GM19463 (cell line): Measurements from ENCODE around the gene WDR33.

Experiments
- ATAC-seq: cut with Tn5 transposase; IDR thresholded peaks from one replicate; pipeline ENCODE4 v1.9.1; 2021; ENCODE audit warnings: mild to moderate bottlenecking, moderate library complexity; ENCODE audit not compliant: unreplicated experiment

The WDR33 gene

DNA sequence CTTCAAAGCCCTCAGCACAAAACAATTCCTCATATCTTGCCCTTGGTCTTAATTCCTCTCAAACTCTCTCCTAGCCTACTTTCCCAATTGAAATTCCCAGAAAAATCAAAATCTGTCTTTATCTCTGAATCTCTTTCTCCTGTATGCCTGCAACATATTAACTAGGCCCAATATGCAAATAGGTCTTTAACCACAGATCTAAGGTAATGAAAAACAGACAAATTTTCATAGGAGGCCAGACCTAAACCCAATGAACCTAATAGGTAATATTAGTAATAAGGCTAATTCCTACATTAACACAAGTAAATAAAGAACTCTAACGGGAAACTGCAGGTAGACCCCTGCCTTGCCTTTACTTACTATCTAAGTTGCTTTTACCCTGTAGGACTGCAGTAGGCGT, 41.4 kb downstream of the WDR33 start:
- no peak for ATAC-seq

DNA sequence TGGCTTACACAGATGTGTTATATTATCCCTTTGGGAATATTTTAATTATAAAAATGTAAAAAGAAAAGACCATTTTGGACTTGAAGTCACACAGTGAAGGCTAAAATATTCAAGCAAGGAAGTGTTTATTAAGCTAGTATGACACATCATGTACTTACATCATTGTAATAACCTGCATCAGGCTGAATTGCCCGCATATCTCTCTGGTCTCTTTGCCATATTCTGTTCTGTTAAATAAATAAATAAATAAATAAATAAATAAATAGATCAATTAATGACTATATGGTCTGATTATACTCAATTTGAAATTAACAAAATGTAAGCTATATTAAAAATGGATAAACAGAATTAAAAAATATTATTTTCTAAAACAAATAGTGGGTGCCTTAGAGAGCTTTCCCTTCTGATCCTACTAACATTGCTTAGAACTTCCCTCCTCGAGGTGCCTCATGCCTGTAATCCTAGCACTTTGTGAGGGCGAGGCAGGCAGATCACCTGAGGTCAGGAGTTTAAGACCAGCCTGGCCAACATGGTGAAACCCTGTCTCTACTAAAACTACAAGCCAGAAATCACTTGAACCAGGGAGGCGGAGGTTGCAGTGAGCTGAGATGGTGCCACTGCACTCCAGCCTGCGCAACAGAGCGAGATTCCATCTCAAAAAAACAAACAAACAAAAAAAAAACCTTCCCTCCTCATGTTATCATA, 42.0 kb downstream of the WDR33 start:
- no peak for ATAC-seq

DNA sequence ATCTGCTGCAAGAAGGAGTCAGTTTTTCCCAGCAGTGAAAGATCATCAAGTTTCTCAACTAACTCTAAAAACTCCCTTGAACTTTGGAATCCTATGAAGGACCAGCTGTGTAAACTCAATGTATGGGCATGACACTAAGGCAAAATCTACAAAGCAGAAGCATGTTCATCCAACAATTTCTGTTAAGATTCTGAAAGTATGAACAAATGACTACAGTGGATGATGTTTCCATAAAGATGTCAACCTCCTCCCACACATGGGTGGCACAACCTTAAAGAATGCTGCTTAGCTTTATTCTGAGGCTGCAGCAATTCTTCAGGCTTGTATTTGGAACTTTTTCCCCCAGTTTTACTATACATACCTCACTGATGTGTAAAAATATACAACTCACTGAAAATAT, 47.2 kb downstream of the WDR33 start:
- ATAC-seq = no peak

DNA sequence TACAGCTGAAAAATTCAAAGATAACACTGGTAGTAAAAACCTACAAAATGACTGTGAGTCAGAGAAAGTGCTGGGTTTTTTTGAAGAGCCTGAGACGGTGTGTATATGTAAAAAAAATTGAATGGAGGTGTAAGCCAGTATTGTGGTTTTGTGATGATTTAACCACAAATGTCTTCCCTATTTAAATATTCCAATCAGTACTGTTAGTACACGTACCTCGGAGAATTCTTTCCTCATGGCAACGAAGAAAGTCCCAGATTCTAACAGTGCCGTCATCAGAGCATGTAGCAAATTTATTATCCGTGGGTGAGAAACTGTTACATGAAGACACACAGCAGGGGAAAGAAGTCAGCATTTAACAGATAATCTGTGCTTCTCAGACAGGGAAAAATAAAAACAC, 48.1 kb downstream of the WDR33 start:
- no peak for ATAC-seq

DNA sequence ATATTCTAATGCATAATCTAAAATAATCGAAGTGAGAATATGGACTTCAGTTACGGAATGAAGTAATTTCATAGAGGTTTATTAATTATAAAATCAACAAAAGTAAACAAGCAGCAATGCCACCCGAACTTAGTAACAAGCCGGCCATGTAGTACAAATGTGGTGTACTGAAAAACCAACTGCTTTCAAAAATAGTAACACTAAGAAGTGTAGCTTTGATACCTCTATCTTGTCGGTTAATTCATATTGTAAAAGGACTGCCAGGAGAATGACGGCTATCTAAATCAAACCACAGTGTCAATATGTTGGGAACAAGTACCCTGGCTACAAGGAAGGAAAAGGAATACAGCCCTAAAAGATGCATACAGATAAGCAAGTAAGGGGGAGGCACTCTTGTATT, 48.5 kb downstream of the WDR33 start:
- no peak for ATAC-seq

DNA sequence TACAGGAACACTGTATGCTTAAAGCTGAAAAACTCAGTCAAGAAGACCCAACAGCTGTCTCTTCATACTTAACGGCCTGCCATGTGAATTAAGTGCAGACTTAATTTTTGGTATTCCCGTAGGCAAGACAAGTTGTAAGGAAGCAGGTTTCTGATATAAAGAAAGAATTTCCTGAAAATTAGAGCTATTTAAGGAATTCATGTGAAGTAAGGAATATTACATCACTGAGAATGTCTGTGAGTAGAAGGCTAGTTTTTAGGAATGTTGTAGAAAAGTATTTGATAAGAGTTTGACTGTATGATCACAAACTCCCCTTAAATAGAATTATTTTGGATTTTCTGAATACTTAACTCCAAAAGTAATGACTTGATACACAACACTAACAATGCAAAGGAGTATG, 51.0 kb downstream of the WDR33 start:
- no peak for ATAC-seq

DNA sequence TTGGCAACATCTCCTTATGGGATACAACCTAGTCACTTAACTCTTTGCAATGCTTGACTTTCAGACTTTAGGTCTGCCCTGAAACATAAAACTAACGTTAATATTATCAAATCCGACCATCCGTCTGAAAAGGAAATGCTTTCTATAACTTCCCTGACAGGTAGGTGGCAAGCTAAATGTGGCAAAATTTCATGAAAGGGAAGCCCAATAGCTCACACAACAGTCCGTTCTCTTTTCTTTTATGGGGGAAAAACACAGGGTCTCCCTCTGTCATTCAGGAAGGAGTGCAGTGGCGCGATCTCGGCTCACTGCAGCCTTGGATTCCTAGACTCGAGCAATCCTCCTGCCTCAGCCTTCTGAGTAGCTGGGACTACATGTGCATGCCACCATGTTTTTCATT, 56.8 kb downstream of the WDR33 start:
- ATAC-seq = no peak

DNA sequence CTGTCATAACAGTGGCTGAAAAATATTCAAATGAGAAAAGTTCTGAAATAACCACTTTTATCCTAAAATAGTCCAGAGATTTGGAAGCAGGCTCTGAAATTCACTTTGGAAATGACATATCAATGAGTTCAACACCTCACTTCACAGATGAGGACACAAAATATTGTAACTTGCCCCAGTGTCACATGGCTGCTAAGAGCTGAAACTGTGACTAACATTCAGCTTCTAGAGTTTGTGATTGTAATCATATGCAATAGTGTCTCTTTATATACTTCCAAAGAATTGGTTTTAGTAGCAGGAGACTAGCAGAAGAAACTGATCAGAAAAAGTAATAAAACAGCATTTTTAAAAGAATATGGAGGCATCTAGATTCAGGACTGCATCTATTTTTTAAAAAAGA, 57.6 kb downstream of the WDR33 start:
- no peak for ATAC-seq

DNA sequence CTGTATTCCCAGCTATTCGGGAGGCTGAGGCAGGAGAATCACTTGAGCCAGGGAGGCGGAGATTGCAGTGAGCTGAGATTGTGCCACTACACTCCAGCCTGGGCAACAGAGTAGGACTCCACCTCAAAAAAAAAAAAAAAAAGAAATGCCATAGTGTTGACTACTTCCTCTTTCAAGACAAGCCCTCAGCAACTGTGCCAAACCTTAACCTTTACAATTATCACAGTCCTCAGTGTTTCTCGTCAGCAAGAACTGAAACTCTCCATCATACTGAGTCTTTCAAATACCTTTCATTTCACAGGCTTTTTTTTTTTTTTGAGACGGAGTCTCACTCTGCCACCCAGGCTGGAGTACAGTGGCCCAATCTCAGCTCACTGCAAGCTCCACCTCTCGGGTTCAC, 61.4 kb downstream of the WDR33 start:
- ATAC-seq = peak; percentile 99

DNA sequence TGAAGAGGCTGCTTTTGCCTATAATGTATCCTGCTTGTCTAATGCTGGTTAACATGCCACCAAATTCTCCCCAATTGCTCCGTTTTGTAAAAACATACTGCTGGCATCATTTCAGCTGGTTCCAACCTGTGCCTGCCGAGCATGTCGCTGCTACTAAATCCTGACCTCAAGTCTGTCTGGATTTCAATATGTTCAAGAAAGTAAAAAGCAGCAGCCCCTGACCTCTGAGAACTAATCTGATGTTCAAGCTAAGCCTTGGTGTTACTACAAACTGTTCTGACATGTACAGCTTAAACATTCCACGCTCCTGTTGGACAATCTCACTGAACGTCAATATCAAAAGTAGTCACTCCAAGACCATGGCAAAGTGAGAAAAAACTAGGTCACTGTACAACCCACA, 63.4 kb downstream of the WDR33 start:
- no peak for ATAC-seq

DNA sequence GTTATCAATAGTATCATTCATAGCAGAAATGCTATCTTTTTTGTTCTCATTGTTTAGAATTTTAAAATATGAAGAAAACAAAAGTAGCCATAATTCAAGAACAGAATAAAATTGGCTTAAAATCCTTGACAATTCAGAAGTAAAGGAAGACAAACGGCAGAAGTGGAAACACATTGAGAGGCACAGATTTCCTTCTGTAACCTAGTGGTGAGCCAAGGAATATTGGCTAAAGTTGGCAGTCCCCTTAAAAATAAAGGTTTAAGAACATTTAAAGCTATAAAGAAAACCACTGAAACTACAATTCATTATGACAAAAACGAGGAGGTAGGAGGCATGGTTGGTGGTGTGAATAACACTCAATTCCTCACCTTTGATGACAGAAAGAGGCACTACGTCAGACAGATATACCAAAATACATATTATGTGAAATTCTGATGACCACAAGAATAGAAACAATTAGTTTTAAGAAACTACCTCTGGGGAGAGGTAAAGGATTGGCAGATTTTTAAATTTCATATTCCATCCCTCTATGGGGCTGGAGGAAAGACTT, 67.4 kb downstream of the WDR33 start:
- no peak for ATAC-seq

DNA sequence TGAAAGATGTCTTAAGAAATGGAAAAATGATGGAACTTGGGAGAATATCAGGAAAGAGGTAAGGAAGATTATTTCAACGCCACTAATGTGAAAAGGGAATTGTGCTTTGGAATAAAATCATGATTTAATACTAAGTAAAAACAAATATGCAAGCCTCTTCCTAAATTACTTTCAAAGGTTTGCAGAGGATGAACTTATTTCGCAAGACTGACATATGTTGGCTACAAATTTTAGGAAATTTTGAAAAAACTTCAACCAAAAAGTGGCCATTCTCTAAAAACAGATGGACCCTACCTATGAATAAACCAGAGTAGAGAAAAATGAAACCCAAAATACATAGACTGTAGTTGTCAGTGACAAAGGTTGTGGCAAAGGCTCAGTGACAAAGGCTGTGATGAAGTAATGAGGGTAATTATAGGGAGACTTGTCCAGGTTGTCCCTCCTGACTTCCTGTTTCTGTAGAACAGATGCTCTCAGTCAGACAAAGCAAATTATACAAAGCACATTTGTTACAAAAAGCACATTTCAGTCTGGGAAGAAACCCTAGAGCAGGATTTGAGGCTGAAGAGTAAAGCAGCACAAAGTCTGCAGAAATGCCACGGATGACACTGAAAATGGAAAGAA, 70.2 kb downstream of the WDR33 start:
- no peak for ATAC-seq

DNA sequence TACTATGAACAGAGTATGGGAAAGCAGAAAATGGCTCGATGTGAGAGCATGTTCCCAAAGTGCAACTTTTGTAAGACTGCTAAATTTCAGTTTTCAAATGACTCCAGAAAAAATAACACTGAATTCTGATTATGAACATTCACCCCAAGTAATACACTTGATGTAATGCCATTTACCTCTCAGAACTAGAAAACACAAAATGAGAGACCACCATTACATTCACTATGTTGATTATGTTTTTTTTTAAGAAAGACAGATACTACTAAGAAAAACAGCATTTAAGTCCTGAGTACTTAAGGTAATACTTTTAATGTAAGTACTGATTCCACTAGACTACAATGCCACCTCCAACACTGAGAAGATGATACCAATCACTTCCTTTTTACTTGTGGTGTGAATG, 71.2 kb downstream of the WDR33 start:
- ATAC-seq = no peak

DNA sequence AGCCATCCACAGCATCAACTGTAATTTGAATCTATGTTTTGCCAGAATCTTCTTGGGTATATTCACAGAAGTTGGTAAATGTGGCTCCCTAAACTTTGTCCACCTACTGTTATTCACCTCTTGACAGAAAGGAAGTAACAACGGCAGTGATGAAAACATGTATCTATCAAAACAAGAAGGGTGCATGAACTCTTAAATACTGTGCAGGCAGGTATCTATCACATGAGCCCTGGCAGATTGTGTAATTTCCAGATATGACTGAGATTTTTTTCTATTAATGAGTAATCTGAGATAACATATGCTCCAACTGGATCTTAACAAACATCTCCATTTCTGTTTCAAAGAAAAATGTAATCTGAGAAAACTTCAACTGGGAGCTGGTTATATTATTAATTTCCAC, 73.1 kb downstream of the WDR33 start:
- ATAC-seq = no peak

DNA sequence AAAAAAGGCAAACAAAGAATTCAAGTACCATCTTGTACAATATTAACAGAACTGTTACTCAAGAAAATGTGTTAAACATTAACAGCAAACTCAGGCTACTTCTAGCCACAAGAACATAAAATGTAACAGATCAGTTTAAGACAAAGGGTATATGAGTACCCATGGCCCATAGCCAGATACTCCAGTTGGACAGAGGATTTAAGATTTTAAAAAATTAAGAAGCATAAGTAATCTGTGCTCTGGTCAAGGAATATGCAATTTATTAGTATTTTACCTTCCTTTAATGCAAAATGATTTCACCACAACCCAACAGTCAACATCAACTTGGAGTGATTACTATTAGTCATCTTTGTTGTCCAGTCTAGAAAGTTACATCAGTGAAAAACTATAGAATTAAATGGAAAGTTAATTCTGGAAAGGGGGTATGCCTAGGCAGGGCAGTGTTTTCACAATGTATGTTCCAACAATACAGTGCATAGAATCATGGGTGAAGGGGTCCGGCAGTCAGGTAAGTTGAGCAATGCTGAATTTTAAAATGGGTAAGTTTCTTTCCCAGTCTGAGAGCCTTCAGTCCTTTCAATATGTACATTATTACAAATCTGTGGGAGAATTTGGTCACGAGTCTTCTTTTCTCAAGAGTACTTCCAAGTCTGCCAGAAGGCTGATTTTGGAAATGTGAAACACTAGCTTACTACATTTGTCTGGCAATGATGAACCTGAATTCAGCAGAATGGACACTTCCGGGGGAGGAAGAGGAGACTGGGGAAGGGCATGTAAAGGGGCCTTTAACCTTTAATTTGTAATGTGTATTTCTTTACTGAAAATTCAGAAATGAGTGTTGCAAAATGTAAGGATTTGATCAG, 75.2 kb downstream of the WDR33 start:
- ATAC-seq = peak; percentile 62

DNA sequence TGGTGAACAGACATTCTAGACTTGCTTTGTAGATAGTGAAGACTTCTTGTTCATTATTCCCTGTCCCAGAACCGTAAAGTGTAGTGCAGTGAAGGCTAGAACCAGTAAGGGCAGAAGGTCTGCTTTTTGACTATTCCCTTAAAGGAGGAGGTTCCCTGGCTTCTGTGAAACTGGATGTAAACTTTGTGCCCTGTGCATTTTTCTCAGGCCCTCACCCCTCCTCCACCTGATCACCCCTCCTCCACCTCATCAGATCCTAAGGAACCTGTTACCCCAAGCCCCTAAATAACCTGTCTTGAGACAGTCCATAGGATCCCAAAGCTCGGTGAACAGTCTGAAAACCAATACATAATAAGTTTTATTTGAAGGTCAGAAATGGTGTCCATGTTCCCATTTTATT, 75.9 kb downstream of the WDR33 start:
- ATAC-seq = no peak

DNA sequence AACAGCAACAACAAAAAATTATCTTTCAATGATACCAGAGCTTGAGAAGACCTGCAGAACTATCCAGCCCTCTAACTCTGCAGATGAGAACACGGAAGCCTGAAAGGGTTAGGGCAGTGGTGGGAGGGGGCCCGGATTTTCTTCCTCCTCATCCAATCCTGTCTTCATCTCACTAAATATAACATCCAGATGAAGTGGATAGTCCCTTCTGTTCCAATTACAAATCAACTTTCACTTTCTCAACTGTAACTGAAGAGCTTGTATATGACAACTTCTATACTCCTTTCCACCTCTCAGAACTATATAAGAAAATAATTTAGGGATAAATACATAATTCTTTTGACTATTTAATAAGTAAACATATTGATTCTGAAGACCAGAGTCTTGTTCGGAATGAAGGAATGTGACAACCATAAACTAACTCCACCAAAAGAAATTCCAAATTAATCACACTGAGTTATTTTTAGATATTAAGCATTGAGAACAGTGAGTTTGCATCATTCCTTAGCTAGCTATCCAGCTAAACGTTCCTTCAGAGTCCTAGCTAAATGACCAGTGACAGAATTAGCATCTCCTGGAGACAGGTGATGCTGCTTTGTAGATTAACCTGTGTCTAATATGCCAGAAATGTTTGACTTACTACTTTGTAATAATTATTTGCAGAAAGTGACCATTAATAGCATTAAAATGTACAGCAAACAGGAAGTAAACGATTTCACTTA, 77.0 kb downstream of the WDR33 start:
- ATAC-seq = no peak

DNA sequence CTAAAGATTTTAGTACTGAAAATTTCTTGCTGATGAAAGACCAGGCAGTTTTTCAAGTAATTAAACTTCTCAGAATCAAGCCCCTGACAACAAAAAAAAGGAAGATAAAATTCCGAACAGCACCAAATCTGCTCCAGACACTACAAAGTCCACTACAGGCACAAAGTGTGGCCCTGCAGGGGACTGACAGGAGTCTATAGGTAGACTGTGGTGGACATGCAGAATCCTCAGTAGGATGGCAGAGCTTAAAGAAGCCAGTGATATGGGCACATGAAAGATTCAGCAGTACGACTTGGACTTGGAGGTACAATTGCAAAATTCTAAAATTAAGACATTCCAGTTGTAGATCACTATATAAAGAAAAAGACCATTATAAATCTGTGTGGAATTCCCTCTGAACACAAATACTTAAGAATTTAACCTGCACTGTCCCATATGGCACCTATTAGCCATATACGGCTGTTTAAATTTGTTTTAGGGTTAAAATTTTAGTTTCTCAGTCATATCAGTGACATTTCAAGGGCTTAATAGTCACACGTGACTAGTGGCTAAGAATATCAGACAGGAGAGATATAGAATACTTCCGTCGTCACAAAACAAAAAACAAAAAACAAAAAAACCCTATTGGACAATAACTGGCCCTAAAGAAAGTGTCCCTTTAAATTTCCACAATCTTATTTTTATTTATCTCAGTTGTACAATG, 77.7 kb downstream of the WDR33 start:
- no peak for ATAC-seq

DNA sequence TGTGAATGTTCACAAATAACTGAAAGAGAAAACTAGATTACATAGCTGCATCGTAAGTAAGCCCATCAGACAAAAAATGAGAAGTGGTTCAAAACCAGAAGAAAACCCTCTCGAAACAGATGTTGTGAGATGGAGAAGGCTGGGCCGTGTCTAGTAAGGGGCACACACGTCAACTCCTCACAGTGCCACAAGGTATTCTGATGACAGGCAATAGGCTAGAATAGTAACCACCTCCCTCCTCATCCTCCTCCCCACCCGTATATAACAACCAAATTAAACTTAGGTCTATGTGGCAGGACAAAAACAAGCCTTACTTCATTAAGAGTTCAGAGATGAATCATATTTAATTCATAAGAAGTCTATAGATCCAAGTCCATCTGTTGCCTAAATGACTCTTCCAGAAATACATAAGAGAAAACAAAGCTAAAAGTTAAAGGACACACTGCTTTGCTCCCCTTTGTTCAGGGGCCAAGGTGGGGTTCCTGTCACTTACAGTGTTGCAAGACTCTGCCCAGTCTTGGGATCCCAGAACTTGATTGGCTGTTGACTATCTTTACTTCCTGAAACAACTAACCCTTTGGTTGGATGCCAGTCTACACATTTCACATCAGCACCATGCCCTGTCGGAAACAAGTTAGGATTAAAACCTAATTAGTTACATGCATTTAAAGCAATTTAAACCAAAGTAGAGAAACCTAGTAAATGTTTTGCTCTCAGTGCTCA, 84.7 kb downstream of the WDR33 start:
- ATAC-seq = no peak

DNA sequence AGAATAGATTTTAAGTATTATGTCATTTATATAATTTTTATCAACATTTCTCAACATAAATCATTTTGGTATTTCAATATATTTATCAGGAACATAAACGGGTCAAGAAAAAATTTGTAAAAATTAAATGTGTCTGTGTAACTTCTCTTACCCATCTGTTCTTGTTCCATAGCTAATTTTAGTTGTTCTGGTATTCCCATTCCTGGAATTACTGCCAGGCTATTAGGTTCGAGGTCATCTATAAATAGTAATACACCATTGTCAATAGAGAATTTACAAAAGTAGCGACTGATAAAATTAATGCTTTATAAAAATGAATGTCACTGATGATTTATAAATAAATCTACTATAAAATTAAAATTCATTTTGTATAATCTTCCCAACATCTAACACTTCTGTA, 88.2 kb downstream of the WDR33 start:
- no peak for ATAC-seq
